Adrenal gland (tissue), 5 donors: ENCODE data around the gene PLGRKT.
"Not testable (repeated sequence)": the region's sequence is repeated elsewhere in the genome, so short reads cannot be mapped to it uniquely, and the experiment has no call there.

Experiments used
- CTCF ChIP-seq, 6 experiments: fragments of 450-650 bp in 4 of 6; fragments of 200-600 bp in 2 of 6; sonication (generic) in 1 of 6; IDR thresholded peaks; 1 replicate in 5 of 6; 2 replicates in 1 of 6; pipeline versions ENCODE4 v1.5.1 to v1.8.0; 2016 to 2021; ENCODE audit warnings: antibody characterized with exemption in 6 of 6, mild to moderate bottlenecking in 2 of 6, moderate library complexity in 1 of 6
- POLR2A ChIP-seq, 2 donors: fragments of 450-650 bp; IDR thresholded peaks; one replicate each; pipeline ENCODE4 v1.6.1; 2017; ENCODE audit warnings: antibody characterized with exemption in 2 of 2, mild to moderate bottlenecking in 2 of 2, moderate library complexity in 1 of 2
- donor health status: DM: no; HTN: no; CAD: no.

DNA sequence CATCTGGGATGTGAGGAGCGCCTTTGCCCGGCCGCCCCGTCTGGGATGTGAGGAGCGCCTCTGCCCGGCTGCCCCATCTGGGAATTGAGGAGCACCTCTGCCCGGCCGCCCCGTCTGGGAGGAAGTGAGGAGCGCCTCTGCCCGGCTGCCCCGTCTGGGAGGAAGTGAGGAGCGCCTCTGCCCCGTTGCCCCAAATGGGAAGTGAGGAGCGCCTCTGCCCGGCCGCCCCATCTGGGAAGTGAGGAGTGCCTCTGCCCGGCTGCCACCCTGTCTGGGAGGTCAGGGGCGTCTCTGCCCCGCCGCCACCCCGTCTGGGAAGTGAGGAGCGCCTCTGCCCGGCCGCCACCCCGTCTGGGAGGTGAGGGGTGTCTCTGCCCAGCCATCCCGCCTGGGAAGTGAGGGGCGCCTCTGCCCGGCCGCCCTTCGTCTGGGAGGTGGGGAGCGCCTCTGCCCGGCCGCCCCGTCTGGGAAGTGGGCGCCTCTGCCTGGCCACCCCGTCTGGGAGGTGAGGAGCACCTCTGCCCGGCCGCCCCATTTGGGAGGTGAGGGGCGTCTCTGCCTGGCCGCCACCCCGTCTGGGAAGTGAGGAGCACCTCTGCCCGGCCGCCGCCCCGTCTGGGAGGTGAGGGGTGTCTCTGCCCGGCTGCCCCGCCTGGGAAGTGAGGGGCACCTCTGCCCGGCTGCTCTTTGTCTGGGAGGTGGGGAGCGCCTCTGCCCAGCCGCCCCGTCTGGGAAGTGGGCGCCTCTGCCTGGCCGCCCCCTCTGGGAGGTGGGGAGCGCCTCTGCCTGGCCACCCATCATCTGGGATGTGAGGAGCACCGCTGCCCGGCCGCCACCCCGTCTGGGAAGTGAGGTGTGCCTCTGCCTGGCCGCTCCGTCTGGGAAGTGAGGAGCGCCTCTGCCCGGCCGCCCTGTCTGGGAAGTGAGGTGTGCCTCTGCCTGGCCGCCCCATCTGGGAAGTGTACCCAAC lies 3.6 kb downstream of the PLGRKT start:
- not testable (repeated sequence) for TF ChIP-seq CTCF, POLR2A (IDR thresholded peaks at IDR 0.05)
